Breast epithelium (tissue), 4 donors: ENCODE results near the gene HAUS8. TPM values are rescaled to one million over a fixed set of nuclear protein-coding genes. Genes with fewer than 3 reads are reported as not detected.

Source experiments
- DNase-seq, 2 donors: peaks; one replicate each; pipeline ENCODE4 v3.0.0-alpha.2; 2019; ENCODE audit warnings: low spot score in 2 of 2
- H3K27ac ChIP-seq, 2 donors: fragments of 200-600 bp; sonication (generic) in 1 of 2; one replicate each; pipeline ENCODE4 v1.5.1; 2016 to 2019; ENCODE audit warnings: mild to moderate bottlenecking in 1 of 2
- H3K27me3 ChIP-seq, 2 donors: fragments of 200-600 bp; sonication (generic) in 1 of 2; one replicate each; pipeline versions ENCODE4 v1.5.1 to v1.6.0; 2017 to 2019; ENCODE audit warnings: control low read depth in 1 of 2, mild to moderate bottlenecking in 1 of 2
- H3K36me3 ChIP-seq: fragments of 200-600 bp; one replicate; pipeline ENCODE4 v1.5.1; 2019
- H3K4me1 ChIP-seq, 2 donors: fragments of 200-600 bp; sonication (generic); one replicate each; pipeline ENCODE4 v1.5.1; 2016 to 2019; ENCODE audit warnings: control low read depth in 1 of 2
- H3K4me3 ChIP-seq, 3 donors: fragments of 200-600 bp; sonication (generic); 1 replicate in 2 of 3; 2 replicates in 1 of 3; pipeline ENCODE4 v1.5.1; 2016 to 2019; ENCODE audit warnings: mild to moderate bottlenecking in 3 of 3, moderate library complexity in 2 of 3
- H3K9me3 ChIP-seq, 2 donors: fragments of 200-600 bp; sonication (generic) in 1 of 2; one replicate each; pipeline ENCODE4 v1.5.1; 2016 to 2019; ENCODE audit warnings: control low read depth in 1 of 2
- CTCF ChIP-seq, 3 donors: fragments of 450-650 bp; IDR thresholded peaks; one replicate each; pipeline ENCODE4 v1.5.1; 2016 to 2017; ENCODE audit warnings: antibody characterized with exemption in 3 of 3, mild to moderate bottlenecking in 3 of 3, moderate library complexity in 3 of 3
- POLR2A ChIP-seq: fragments of 450-650 bp; IDR thresholded peaks from one replicate; pipeline ENCODE4 v1.6.1; 2016; ENCODE audit warnings: antibody characterized with exemption, mild to moderate bottlenecking, moderate library complexity
- POLR2AphosphoS5 ChIP-seq, 3 donors: sonication (generic); formaldehyde crosslinking; IDR thresholded peaks; one replicate each; pipeline ENCODE4 v1.6.1; 2017; ENCODE audit warnings: antibody characterized with exemption in 3 of 3
- intact Hi-C: fragments of 100-400 bp; cut with DNase I; formaldehyde crosslinking; loops from one replicate; pipeline ENCODE4 v1.15.1; 2023; ENCODE audit warnings: low total_unique reads
- total RNA-seq, 3 donors: library from RNA; depleted of rRNA; stranded (reverse); fragments of >200 nt; gene quantifications; one replicate each; pipeline ENCODE4 v1.1.0, GENCODE V29; 2016

The HAUS8 gene
- total RNA-seq, 3 donors from 2014 or later = 5.6 to 6.7 (median 5.8) TPM

GRCh38 chr19:17116996-17117702 lies 41.9 kb upstream of the HAUS8 start:
- Histone ChIP-seq H3K36me3 (no peaks in the 10 kb centered on the region), H3K27ac (peak overlapping the region; percentile 20 to 56), H3K4me3 (no peak overlapping the region), H3K4me1 (no peaks in the 10 kb centered on the region), H3K27me3 (no peaks in the 10 kb centered on the region), H3K9me3 (no peaks in the 10 kb centered on the region)
- no peak for DNase-seq
- TF ChIP-seq POLR2AphosphoS5 (IDR thresholded peaks at IDR 0.05) (no peak), CTCF (IDR thresholded peaks at IDR 0.05) (no peak), POLR2A (no peak)
- intact Hi-C loops = no loop called here

- DNase-seq = peak in 1 of 2 donors; percentile 81
- H3K27ac ChIP-seq = peak overlapping the region; percentile 80 to 84
- H3K4me1 ChIP-seq = no peaks in the 10 kb centered on the region
- H3K27me3 ChIP-seq = no peaks in the 10 kb centered on the region
- no peaks in the 10 kb centered on the region for H3K36me3 ChIP-seq
- intact Hi-C loops = no loop called here
- peak overlapping the region in 2 of 3 donors; percentile 7 to 28 for H3K4me3 ChIP-seq
- no peaks in the 10 kb centered on the region for H3K9me3 ChIP-seq
- peak in 1 of 3 donors; percentile 50 for TF ChIP-seq POLR2AphosphoS5 (IDR thresholded peaks at IDR 0.05)
- no peak for TF ChIP-seq POLR2A
Observed at GRCh38 chr19:17114414-17114831, 39.2 kb upstream of the HAUS8 start.

- no peak for DNase-seq
- TF ChIP-seq POLR2AphosphoS5 (IDR thresholded peaks at IDR 0.05) (no peak), POLR2A (no peak)
- Histone ChIP-seq H3K36me3 (no peaks in the 10 kb centered on the region), H3K27me3 (no peaks in the 10 kb centered on the region), H3K4me3 (no peak overlapping the region), H3K4me1 (peaks cover 0 to 4% of the 10 kb centered on the region in 2 donors), H3K9me3 (no peaks in the 10 kb centered on the region), H3K27ac (peak overlapping the region; percentile 80 to 84)
- intact Hi-C loops = loop anchor here (2.0 kb wide), 1 partner anchor 66 kb away; no protein-coding TSS in a partner anchor
Observed at GRCh38 chr19:17113127-17113785, 38.0 kb upstream of the HAUS8 start.

- Histone ChIP-seq H3K9me3 (no peaks in the 10 kb centered on the region), H3K27ac (peak overlapping the region; percentile 80 to 84), H3K4me1 (peaks cover 2 to 6% of the 10 kb centered on the region in 2 donors), H3K27me3 (no peaks in the 10 kb centered on the region), H3K36me3 (no peaks in the 10 kb centered on the region), H3K4me3 (no peak overlapping the region)
- TF ChIP-seq POLR2AphosphoS5 (IDR thresholded peaks at IDR 0.05) = no peak
- no peak for TF ChIP-seq CTCF (IDR thresholded peaks at IDR 0.05)
- TF ChIP-seq POLR2A = no peak
- DNase-seq = no peak
- intact Hi-C loops = loop anchor here (2.0 kb wide), 1 partner anchor 66 kb away; no protein-coding TSS in a partner anchor
Observed at GRCh38 chr19:17112700-17113099, 37.4 kb upstream of the HAUS8 start.

- peaks cover 6 to 10% of the 10 kb centered on the region in 2 donors for H3K4me1 ChIP-seq
- intact Hi-C loops = loop anchor here (2.0 kb wide), 1 partner anchor 67 kb away; no protein-coding TSS in a partner anchor
- no peak for TF ChIP-seq CTCF (IDR thresholded peaks at IDR 0.05)
- no peak for TF ChIP-seq POLR2AphosphoS5 (IDR thresholded peaks at IDR 0.05)
- TF ChIP-seq POLR2A = no peak
- no peaks in the 10 kb centered on the region for H3K27me3 ChIP-seq
- DNase-seq = no peak
- peak overlapping the region in 1 of 2 donors; percentile 80 for H3K27ac ChIP-seq
- H3K9me3 ChIP-seq = no peaks in the 10 kb centered on the region
- no peak overlapping the region for H3K4me3 ChIP-seq
- H3K36me3 ChIP-seq = no peaks in the 10 kb centered on the region
Observed at GRCh38 chr19:17112271-17112670, 37.0 kb upstream of the HAUS8 start.

- Histone ChIP-seq H3K36me3 (no peaks in the 10 kb centered on the region), H3K4me1 (peaks cover 7 to 10% of the 10 kb centered on the region in 2 donors), H3K4me3 (no peak overlapping the region), H3K27ac (no peak overlapping the region), H3K9me3 (no peaks in the 10 kb centered on the region), H3K27me3 (no peaks in the 10 kb centered on the region)
- TF ChIP-seq POLR2AphosphoS5 (IDR thresholded peaks at IDR 0.05) (no peak), CTCF (IDR thresholded peaks at IDR 0.05) (no peak)
- DNase-seq = no peak
- intact Hi-C loops = loop anchor here (2.0 kb wide), 1 partner anchor 67 kb away; no protein-coding TSS in a partner anchor
Observed at GRCh38 chr19:17111766-17112165, 36.5 kb upstream of the HAUS8 start.
